PC-9 (cell line): ENCODE results near the gene TMEFF2.

Experiments
- CTCF ChIP-seq: fragments of 200-600 bp; sonication (generic); conservative IDR thresholded peaks from 2 replicates; pipeline ENCODE4 v1.6.1; 2017; ENCODE audit warnings: mixed run types, antibody characterized with exemption, mild to moderate bottlenecking, moderate library complexity
- EZH2 ChIP-seq: fragments of 200-600 bp; sonication (generic); IDR thresholded peaks from 2 replicates; pipeline ENCODE4 v1.8.0; 2017; ENCODE audit warnings: antibody characterized with exemption, low read depth

- TF ChIP-seq CTCF (no peak), EZH2 (no peak)
Measured at GRCh38 chr2:191942739-191943103, 252.0 kb downstream of the TMEFF2 start.
